NCI-H2029 treated with DMSO at 0.1 percent for 48 hours (cell line): ENCODE data around the gene NUF2.

Source experiments
- DNase-seq: peaks from one replicate; lab custom pipeline; 2025; lab: John Stamatoyannopoulos, UW

The NUF2 gene

GRCh38 chr1:163401211-163401610 is 79.5 kb downstream of the NUF2 start:
- no peak for DNase-seq
